Duodenal mucosa (tissue), 2 donors: Measurements from ENCODE around the gene KLF2.

Source experiments
- H3K27ac ChIP-seq: one replicate; pipeline ENCODE4 v1.7.0; 2013; ENCODE audit warnings: low read depth, low read length
- H3K27me3 ChIP-seq, 2 donors: one replicate each; pipeline ENCODE4 v1.7.0; 2013; ENCODE audit warnings: low read length in 2 of 2, control low read depth in 1 of 2; ENCODE audit not compliant: insufficient read depth in 2 of 2, control insufficient read depth in 1 of 2
- H3K36me3 ChIP-seq, 2 donors: one replicate each; pipeline ENCODE4 v1.7.0; 2013; ENCODE audit warnings: low read length in 2 of 2, control low read depth in 1 of 2; ENCODE audit not compliant: insufficient read depth in 2 of 2, control insufficient read depth in 1 of 2
- H3K4me1 ChIP-seq, 2 donors: one replicate each; pipeline ENCODE4 v1.7.0; 2013; ENCODE audit warnings: low read length in 2 of 2, control low read depth in 1 of 2; ENCODE audit not compliant: insufficient read depth in 2 of 2, control insufficient read depth in 1 of 2
- H3K4me3 ChIP-seq, 2 donors: one replicate each; pipeline ENCODE4 v1.7.0; 2013; ENCODE audit warnings: low read length in 2 of 2, low read depth in 1 of 2
- H3K9ac ChIP-seq, 2 donors: one replicate each; pipeline ENCODE4 v1.7.0; 2013; ENCODE audit warnings: low read length in 2 of 2, low read depth in 1 of 2
- H3K9me3 ChIP-seq, 2 donors: one replicate each; pipeline ENCODE4 v1.7.0; 2013; ENCODE audit warnings: low read length in 2 of 2, control low read depth in 1 of 2; ENCODE audit not compliant: control insufficient read depth in 1 of 2

The KLF2 gene

DNA sequence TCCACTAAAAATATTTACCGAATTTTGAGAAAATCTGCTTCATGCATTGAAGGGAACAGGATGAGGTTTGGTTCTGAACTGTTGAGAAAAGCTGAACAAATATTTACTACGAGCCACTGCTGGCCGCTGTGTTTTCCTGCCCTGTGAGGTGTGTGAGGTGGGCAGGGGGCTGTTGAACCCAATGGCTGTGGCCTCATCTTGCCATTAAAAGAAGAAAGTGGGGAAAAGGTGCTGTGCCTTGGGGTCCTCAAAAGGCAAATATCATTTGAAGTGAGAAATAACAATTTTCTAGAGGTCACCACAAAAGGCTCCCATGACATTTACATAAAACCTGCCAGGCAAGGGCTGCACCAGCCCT is 44.7 kb downstream of the KLF2 start:
- peaks cover 58 to 64% of the 10 kb centered on the region in 2 donors for H3K4me1 ChIP-seq

DNA sequence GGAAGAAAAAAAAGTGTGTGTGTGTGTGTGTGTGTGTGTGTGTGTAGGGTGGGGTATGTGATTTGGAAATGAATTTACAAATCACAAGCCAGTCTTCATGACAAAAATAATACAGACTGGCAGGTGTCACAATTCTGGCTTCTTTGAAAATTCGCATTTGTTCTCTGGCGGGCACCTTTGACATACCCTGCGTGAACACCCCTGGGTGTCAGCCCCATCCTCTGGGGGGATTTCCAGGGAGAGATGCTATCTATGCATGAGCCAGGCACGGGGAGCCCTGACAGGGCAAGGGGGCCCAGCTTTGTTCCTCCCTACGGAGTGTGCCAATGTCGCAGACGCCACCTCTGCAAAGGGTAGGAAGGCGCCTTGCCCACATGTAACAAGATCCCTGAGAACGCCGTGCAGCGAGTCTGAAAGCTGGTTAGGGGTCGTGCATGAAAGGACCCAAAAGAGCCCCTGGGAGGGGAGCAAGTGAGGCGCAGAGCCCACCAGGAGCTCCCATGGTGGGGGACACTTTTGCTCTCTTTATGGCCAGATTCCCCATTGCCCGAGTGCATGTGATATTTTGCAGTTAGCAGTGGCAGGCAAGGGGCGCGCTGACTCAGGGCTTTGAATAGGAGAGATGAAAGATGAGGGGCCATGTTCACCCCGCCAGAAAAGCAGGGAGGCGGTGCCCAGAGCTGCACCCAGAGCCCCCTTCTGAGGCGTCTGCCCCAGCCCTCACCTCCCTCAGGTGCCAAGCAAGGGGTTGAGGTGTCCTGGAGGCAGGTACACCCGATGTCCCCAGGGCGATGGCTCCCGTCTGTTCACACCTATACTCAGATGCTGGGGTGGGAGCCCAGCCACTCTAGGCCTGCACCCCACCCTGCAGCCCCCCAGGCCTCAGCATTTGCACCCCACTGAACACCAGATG is 45.3 kb downstream of the KLF2 start:
- Histone ChIP-seq H3K27me3 (peaks cover 0 to 8% of the 10 kb centered on the region in 2 donors), H3K9me3 (no peaks in the 10 kb centered on the region), H3K27ac (no peak overlapping the region), H3K36me3 (peaks cover 4% of the 10 kb centered on the region in 2 donors), H3K9ac (no peak overlapping the region), H3K4me3 (no peak overlapping the region), H3K4me1 (peaks cover 54 to 61% of the 10 kb centered on the region in 2 donors)

More for the DNA sequence above, 44.7 kb downstream of the KLF2 start:
- Histone ChIP-seq H3K36me3 (no peaks in the 10 kb centered on the region), H3K9me3 (no peaks in the 10 kb centered on the region), H3K27me3 (peaks cover 0 to 8% of the 10 kb centered on the region in 2 donors), H3K4me3 (no peak overlapping the region), H3K9ac (no peak overlapping the region), H3K27ac (no peak overlapping the region)

DNA sequence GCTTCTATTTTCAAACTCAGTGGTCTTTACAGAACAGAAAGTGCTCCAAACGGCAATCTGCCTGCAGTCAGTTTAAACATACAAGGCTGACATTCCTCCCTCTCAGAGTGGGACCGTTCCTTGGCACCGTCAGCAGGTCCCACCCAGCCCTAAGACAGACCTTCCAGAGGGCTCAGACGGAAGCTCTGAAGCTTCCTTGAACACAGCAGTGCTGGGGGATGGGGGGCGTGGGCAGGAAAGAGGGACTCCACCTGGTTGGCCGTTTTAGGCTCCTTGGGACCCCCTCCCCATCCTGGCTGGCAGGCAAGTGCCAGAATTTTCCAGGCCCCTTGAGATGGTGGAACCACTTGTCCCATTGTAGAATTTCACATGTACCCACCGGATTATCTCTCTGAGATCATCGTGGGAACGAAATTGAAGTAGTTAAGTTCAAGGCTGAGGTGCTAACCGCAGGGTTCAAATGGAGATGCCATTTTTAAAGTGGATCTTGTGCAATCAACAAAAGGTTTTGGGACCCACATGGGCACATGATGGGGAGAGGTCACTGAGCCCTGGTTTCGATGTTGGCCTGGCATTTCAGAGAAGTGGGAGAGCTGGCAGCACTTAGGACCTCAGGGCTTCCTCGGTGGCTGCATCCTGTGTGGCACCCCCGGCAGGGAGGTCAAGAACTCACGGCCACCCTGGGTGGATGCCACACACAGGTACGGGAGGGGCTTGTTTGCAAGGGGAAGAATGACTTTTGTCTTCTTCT is 46.2 kb downstream of the KLF2 start:
- peaks cover 10 to 12% of the 10 kb centered on the region in 2 donors for H3K36me3 ChIP-seq
- H3K9ac ChIP-seq, result peak overlapping the region in 1 of 2 donors; percentile 27
- no peak overlapping the region for H3K27ac ChIP-seq
- peaks cover 45 to 52% of the 10 kb centered on the region in 2 donors for H3K4me1 ChIP-seq
- H3K9me3 ChIP-seq, result no peaks in the 10 kb centered on the region
- H3K27me3 ChIP-seq, result peaks cover 0 to 6% of the 10 kb centered on the region in 2 donors
- H3K4me3 ChIP-seq, result peak overlapping the region in 1 of 2 donors; percentile 18

DNA sequence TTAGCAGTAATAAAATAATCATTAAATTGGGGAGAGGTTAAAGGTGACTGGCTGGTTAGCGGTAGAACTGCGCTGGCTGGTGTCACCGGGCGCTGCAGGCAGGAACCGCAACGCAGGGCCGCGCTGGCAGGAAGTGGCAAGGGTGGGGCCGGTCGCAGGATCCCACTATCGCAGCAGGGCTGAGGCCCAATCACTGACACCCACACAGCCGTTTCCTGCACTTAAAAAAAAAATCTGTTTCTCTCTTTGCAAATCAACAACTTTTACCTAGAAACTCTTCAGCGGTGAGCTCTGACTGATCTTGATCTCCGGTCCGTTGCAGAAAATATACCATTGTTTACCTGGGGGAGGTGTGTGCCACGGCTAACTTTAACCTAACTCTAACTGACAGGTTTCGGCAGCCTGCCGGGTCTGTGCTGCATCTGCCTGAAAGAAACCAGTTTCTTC is 46.9 kb downstream of the KLF2 start:
- peak overlapping the region; percentile 8 for H3K27ac ChIP-seq
- H3K27me3 ChIP-seq, result peaks cover 0 to 5% of the 10 kb centered on the region in 2 donors

DNA sequence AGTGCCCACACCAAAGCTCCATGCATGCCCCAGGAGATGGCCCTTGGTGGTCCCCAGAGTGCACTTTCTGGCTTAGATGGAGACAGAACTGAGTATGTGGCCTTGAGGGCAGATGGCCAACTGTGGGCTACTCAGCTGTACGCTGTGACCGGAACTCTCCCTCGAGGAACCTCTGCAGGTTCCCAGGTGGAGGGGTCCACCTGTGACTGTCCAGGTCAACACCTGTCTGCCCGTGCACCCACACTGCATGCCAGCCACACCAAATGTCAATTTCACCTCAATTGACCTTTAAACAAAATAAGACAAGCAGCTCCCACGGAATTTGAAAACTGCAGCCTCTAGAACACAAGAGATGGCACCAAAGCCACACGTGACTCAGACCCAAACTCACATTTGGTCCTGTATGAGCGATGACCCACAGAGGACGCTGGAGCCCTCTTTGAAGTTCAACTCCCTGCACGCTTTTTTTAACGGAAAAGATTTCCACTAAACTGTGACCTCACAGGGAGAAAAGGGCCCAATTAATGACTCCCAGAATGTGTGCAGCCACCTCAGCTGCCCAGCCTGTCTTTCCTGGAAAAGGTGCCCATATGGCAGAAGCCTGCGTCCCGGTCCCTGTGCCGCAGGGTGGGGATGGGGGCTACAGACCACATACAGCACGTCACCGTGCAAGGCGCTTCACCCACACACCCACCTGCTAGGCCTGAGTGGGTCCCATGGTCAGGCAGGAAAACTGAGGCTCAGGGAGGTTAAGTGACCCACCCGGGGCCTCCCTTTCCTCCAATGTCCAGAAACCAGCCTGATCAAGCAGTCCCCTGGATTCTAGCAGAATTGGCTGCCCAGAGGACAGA is 47.7 kb downstream of the KLF2 start:
- H3K27ac ChIP-seq, result peak overlapping the region; percentile 13

More for the DNA sequence above, 46.9 kb downstream of the KLF2 start:
- peak overlapping the region; percentile 27 to 42 for H3K9ac ChIP-seq
- H3K36me3 ChIP-seq, result peaks cover 10 to 12% of the 10 kb centered on the region in 2 donors
- H3K9me3 ChIP-seq, result no peaks in the 10 kb centered on the region
- peaks cover 38 to 48% of the 10 kb centered on the region in 2 donors for H3K4me1 ChIP-seq
- H3K4me3 ChIP-seq, result peak overlapping the region; percentile 4 to 39

DNA sequence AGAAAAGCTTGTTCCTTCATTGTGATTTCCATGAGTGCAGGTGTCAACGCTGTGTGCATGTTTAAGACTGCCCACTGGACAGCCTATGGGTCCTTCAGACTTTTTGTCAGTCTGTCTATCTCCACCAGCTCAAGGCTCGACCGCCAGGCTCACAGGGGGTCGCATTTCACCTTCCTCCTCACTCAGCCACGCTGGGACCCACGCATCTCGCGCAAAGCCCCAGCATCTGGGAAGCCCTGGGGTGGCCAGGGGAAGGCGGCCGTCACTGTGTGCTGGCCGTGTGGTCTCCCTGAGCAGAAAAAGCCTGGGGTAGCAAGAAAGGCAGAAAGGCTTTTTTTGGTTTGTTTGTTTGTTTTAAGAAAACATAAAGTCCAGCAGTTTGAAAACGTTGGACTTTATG is 48.5 kb downstream of the KLF2 start:
- Histone ChIP-seq H3K9me3 (no peaks in the 10 kb centered on the region), H3K4me3 (no peak overlapping the region), H3K36me3 (peaks cover 10 to 27% of the 10 kb centered on the region in 2 donors), H3K27me3 (peaks cover 0 to 5% of the 10 kb centered on the region in 2 donors), H3K9ac (peak overlapping the region in 1 of 2 donors; percentile 10), H3K27ac (peak overlapping the region; percentile 13), H3K4me1 (peaks cover 34 to 44% of the 10 kb centered on the region in 2 donors)

More for the DNA sequence above, 47.7 kb downstream of the KLF2 start:
- peaks cover 35 to 48% of the 10 kb centered on the region in 2 donors for H3K4me1 ChIP-seq
- no peaks in the 10 kb centered on the region for H3K9me3 ChIP-seq
- peaks cover 10 to 19% of the 10 kb centered on the region in 2 donors for H3K36me3 ChIP-seq
- peak overlapping the region; percentile 4 to 39 for H3K4me3 ChIP-seq
- peaks cover 0 to 5% of the 10 kb centered on the region in 2 donors for H3K27me3 ChIP-seq
- peak overlapping the region; percentile 14 to 42 for H3K9ac ChIP-seq

DNA sequence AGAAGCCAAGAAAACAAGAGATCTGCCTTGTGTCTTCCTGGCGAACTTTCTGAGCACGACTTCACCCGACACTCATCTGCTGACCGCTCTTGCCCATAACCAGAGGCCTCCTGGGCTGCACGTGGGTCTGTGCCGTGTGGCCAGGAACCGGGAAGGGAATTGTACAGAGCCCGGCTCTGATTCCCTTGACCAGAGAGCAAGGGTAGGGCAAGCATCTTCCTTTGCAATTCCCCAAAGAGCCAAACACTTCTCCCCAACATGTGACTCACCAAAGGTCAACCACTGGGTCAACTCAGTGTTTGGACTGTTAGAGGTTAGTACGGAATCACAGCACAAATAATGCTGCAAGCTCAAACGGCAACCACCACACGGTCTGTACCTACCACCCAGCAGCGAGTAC is 48.9 kb downstream of the KLF2 start:
- no peak overlapping the region for H3K4me3 ChIP-seq
- H3K27me3 ChIP-seq, result peaks cover 0 to under 1% of the 10 kb centered on the region in 2 donors
- peaks cover 29 to 40% of the 10 kb centered on the region in 2 donors for H3K4me1 ChIP-seq
- H3K9ac ChIP-seq, result no peak overlapping the region
- H3K9me3 ChIP-seq, result no peaks in the 10 kb centered on the region
- no peak overlapping the region for H3K27ac ChIP-seq
- peaks cover 10 to 27% of the 10 kb centered on the region in 2 donors for H3K36me3 ChIP-seq

DNA sequence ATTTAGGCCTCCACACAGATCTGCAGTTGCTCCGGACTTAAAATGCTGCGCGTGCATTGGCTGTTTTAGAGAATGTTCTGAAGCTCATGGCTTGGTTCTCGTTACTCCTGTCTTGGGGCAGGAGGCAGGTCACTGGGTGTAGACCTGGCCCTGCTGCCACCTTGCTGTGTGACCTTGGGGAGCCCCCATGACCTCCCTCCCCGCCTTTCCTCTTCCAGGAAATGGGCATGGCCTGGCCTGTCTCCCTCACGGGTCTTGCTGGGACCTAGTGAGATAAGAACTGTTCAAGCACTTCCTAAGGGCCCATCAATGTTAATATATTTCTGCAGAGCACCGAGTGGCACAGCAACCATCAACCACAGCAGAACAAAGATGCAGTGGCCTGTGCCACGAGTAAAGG is 49.4 kb downstream of the KLF2 start:
- Histone ChIP-seq H3K4me1 (peaks cover 25 to 37% of the 10 kb centered on the region in 2 donors), H3K27me3 (no peaks in the 10 kb centered on the region), H3K4me3 (no peak overlapping the region), H3K36me3 (peaks cover 10 to 27% of the 10 kb centered on the region in 2 donors), H3K27ac (no peak overlapping the region), H3K9me3 (no peaks in the 10 kb centered on the region), H3K9ac (no peak overlapping the region)

DNA sequence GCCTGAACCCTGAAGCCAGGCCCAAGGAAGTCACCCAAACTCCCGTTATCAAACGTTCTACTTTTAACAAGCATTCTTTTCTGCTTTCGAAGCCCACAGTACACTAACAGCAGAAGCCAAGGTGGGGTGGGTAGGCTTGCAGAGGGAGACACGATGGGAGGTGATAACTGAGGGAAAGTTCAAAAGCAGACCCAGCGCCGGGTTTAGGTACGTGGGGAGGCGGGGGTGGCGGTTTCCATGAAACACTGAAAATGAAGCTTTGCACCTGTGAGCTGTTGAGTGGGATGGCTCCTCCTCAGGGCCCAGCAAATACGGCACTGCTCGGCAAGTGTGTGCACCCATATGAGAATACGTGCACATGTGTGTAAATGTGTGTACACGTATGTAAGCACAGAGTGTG is 49.8 kb downstream of the KLF2 start:
- Histone ChIP-seq H3K4me1 (peaks cover 25 to 37% of the 10 kb centered on the region in 2 donors), H3K4me3 (no peak overlapping the region), H3K36me3 (peaks cover 10 to 27% of the 10 kb centered on the region in 2 donors), H3K27ac (no peak overlapping the region), H3K27me3 (no peaks in the 10 kb centered on the region), H3K9me3 (no peaks in the 10 kb centered on the region), H3K9ac (no peak overlapping the region)
